K562 (cell line): Measurements from ENCODE around the gene P2RY11. TPM values are rescaled to one million over a fixed set of nuclear protein-coding genes. Genes with fewer than 3 reads are reported as not detected.
A peak's percentile ranks its signal among the peaks of the same experiment; 100 is the strongest.

Experiments used
- BCOR ChIP-seq: fragments of 450-650 bp; IDR thresholded peaks from 2 replicates; pipeline ENCODE4 v1.6.1; 2016
- CC2D1A ChIP-seq: fragments of 450-650 bp; IDR thresholded peaks from 2 replicates; pipeline ENCODE4 v1.6.1; 2017; ENCODE audit warnings: mild to moderate bottlenecking
- DDX20 ChIP-seq: fragments of 450-650 bp; IDR thresholded peaks from 2 replicates; pipeline ENCODE4 v1.6.1; 2016; ENCODE audit warnings: missing genetic modification characterization, low read depth, mild to moderate bottlenecking, missing compliant biosample characterization, moderate library complexity
- FOXA3 ChIP-seq, 2 experiments: fragments of 450-650 bp in 1 of 2; sonication (generic) in 1 of 2; formaldehyde crosslinking; IDR thresholded peaks in 1 of 2; conservative IDR thresholded peaks in 1 of 2; 2 replicates each; pipeline versions ENCODE4 v1.4.0 to v1.8.0; 2020 to 2022; ENCODE audit warnings: mild to moderate bottlenecking in 2 of 2, missing genetic modification reagents in 1 of 2
- GABPA ChIP-seq: fragments of 200-800 bp; sonication (Bioruptor generic); conservative IDR thresholded peaks from 2 replicates; pipeline ENCODE4 v1.6.1; 2016; ENCODE audit warnings: low read depth, missing genetic modification characterization, missing compliant biosample characterization
- GATAD2A ChIP-seq: fragments of 450-650 bp; IDR thresholded peaks from 2 replicates; pipeline ENCODE4 v1.6.1; 2017
- HINFP ChIP-seq: fragments of 450-650 bp; conservative IDR thresholded peaks from 2 replicates; pipeline ENCODE4 v1.6.1; 2016; ENCODE audit warnings: missing genetic modification characterization, low read depth, mild to moderate bottlenecking, control low read depth, missing compliant biosample characterization
- KHSRP ChIP-seq: fragments of 450-650 bp; IDR thresholded peaks from 2 replicates; pipeline ENCODE4 v1.6.1; 2017
- NFE2L1 ChIP-seq: fragments of 450-650 bp; IDR thresholded peaks from 2 replicates; pipeline ENCODE4 v1.6.1; 2016; ENCODE audit warnings: missing genetic modification characterization, low read depth, mild to moderate bottlenecking, missing compliant biosample characterization, moderate library complexity, borderline replicate concordance
- PCBP1 ChIP-seq: fragments of 200-400 bp; formaldehyde crosslinking; IDR thresholded peaks from 2 replicates; pipeline ENCODE4 v1.6.1; 2018; ENCODE audit warnings: mild to moderate bottlenecking, low read depth, low read length; ENCODE audit not compliant: poor library complexity, severe bottlenecking
- PHB2 ChIP-seq: fragments of 450-650 bp; IDR thresholded peaks from 2 replicates; pipeline ENCODE4 v1.6.1; 2017; ENCODE audit warnings: low read depth
- RAD21 ChIP-seq, 2 experiments: fragments of 250-450 bp in 1 of 2; fragments of 450-650 bp in 1 of 2; sonication (Bioruptor Pico) in 1 of 2; formaldehyde crosslinking in 1 of 2; IDR thresholded peaks in 1 of 2; conservative IDR thresholded peaks in 1 of 2; 2 replicates each; pipeline versions ENCODE4 v1.4.0 to v1.8.0; 2020 to 2022; ENCODE audit warnings: mild to moderate bottlenecking in 2 of 2, moderate library complexity in 1 of 2
- RBBP5 ChIP-seq: fragments of 200-600 bp; sonication (generic); IDR thresholded peaks from 2 replicates; pipeline ENCODE4 v1.6.1; 2012; ENCODE audit warnings: borderline replicate concordance, mild to moderate bottlenecking, low read length, control low read depth, inconsistent platforms; ENCODE audit not compliant: insufficient read depth, poor library complexity, severe bottlenecking
- SLC30A9 ChIP-seq: fragments of 250-450 bp; sonication (Bioruptor Pico); IDR thresholded peaks from 2 replicates; pipeline ENCODE4 v1.8.0; 2022; ENCODE audit warnings: mild to moderate bottlenecking, moderate library complexity
- STAT5A ChIP-seq: IDR thresholded peaks from 2 replicates; pipeline ENCODE4 v1.6.1; 2012; ENCODE audit warnings: low read length, inconsistent platforms, borderline replicate concordance
- TFAP4 ChIP-seq: sonication (generic); formaldehyde crosslinking; IDR thresholded peaks from 2 replicates; pipeline ENCODE4 v1.8.0; 2022; ENCODE audit warnings: missing genetic modification reagents, mild to moderate bottlenecking, moderate library complexity, borderline replicate concordance
- XRCC3 ChIP-seq: fragments of 450-650 bp; IDR thresholded peaks from 2 replicates; pipeline ENCODE4 v1.6.1; 2017; ENCODE audit warnings: mild to moderate bottlenecking, moderate library complexity
- ZNF124 ChIP-seq: sonication (generic); formaldehyde crosslinking; IDR thresholded peaks from 2 replicates; pipeline ENCODE4 v1.8.1; 2022; ENCODE audit warnings: missing genetic modification reagents
- ZNF140 ChIP-seq: fragments of 250-450 bp; sonication (Bioruptor Pico); IDR thresholded peaks from 2 replicates; pipeline ENCODE4 v1.8.0; 2021; ENCODE audit warnings: moderate library complexity, mild to moderate bottlenecking, inconsistent platforms
- ZNF347 ChIP-seq: fragments of 450-650 bp; formaldehyde crosslinking; IDR thresholded peaks from 2 replicates; pipeline ENCODE4 v1.4.0; 2020; ENCODE audit warnings: low read depth, mild to moderate bottlenecking, moderate library complexity
- ZNF354B ChIP-seq: fragments of 250-450 bp; sonication (Bioruptor Pico); IDR thresholded peaks from 2 replicates; pipeline ENCODE4 v1.4.0; 2020
- ZNF57 ChIP-seq: fragments of 450-650 bp; formaldehyde crosslinking; IDR thresholded peaks from 2 replicates; pipeline ENCODE4 v1.4.0; 2020; ENCODE audit warnings: mild to moderate bottlenecking, moderate library complexity
- polyA plus RNA-seq, 8 experiments: library from polyadenylated mRNA; depleted of rRNA in 4 of 8; stranded (reverse) in 5 of 8; unstranded in 3 of 8; fragments of >200 nt; fragmentation: Nextera tagmentation in 2 of 8; fragmentation: Illumina TruSeq in 1 of 8; extraction: Ambion mirVana in 2 of 8; extraction: Trizol in 1 of 8; gene quantifications; 2 replicates each; pipeline versions ENCODE4 v1.2.1 to v1.2.3, GENCODE V29; 2011 to 2014; ENCODE audit warnings: inconsistent platforms in 1 of 8, missing spikeins in 1 of 8
- total RNA-seq, 7 experiments: library from RNA; depleted of rRNA in 6 of 7; stranded (reverse); fragments of >200 nt in 6 of 7; fragmentation: Illumina TruSeq in 2 of 7; extraction: Trizol in 2 of 7; gene quantifications; 2 replicates each; pipeline versions ENCODE4 v1.2.1 to v1.2.3, GENCODE V29; 2011 to 2021; ENCODE audit warnings: low replicate concordance in 1 of 7
- TF ChIP-seq, protein P1 (sequence below): fragments of 250-450 bp; sonication (Bioruptor Pico); IDR thresholded peaks from 2 replicates; pipeline ENCODE4 v1.8.0; 2021; ENCODE audit warnings: moderate library complexity, mild to moderate bottlenecking, inconsistent platforms

Gene P2RY11
- total and polyA plus RNA-seq, 9 of the 15 experiments (the other 6 are each of a cell fraction or from before 2014, with no cell fraction given) = 0.03 to 10.1 (median 1.5) TPM

DNA sequence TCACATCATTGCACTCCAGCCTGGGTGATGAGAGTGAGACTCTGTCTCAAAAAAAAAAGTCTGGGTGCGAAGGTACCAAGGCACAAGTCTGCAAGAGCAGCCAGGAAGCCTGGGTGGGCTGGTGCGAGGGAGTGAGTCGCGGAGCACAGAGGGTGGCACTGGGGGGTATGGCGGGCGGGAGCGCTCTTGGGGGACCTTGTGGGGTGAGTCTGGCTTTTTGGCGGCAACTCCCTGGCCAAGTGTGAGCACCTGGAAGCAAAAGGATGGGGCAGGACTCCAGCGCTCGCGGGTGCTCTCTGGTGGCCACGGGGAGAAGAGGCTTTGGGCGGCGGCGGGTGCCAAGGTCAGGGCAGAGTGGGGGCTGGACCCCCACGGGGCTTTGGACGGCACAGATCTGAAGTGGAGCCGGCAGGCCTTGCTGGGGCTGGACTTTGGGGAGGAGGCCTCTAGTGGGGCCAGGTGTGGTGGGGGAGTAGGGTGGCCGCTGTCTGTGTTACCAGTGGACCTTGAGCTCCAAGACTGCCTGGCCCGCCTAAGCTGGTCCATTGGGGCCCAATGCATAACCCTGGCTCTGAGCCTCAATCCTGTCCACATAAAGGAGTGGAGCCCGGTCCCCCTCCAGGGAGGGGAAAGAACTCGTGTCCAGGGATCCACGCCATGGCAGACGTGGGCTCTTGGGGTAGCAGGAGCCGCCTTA lies 1.6 kb downstream of the P2RY11 start (continued):
- TF ChIP-seq STAT5A (0 out of 2 replicates have a peak, but pooled peaks have one; percentile 12), TFAP4 (CRISPR knock-in tag) (no peak), GABPA (tag) (no peak), NFE2L1 (tag) (no peak), ZNF354B (no peak), KHSRP (no peak), SLC30A9 (CRISPR knock-in tag) (no peak), ZNF347 (CRISPR knock-in tag) (no peak), ZNF140 (no peak), ZNF124 (CRISPR knock-in tag) (no peak), XRCC3 (no peak), FOXA3 (CRISPR knock-in tag; conservative IDR thresholded peaks at IDR 0.05 in 1 of 2, IDR thresholded peaks at IDR 0.05 in 1 of 2) (0 out of 4 replicates have a peak, but pooled peaks of 1 of the 2 experiments have one; percentile 22), ZNF57 (CRISPR knock-in tag) (peak; percentile 67; the same call in 1 of the 2 replicates), DDX20 (no peak), PCBP1 (no peak), BCOR (no peak), GATAD2A (no peak), PHB2 (no peak), CC2D1A (no peak), RAD21 (CRISPR knock-in tag; conservative IDR thresholded peaks at IDR 0.05 in 1 of 2, IDR thresholded peaks at IDR 0.05 in 1 of 2) (peak; percentile 58 to 60), RBBP5 (no peak), HINFP (tag) (no peak)
- TF ChIP-seq, protein P1, sequence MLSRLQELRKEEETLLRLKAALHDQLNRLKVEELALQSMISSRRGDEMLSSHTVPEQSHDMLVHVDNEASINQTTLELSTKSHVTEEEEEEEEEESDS (CRISPR knock-in tag) = no peak
